ENCODE measurements around the gene NPAS2.

The NPAS2 gene

DNA sequence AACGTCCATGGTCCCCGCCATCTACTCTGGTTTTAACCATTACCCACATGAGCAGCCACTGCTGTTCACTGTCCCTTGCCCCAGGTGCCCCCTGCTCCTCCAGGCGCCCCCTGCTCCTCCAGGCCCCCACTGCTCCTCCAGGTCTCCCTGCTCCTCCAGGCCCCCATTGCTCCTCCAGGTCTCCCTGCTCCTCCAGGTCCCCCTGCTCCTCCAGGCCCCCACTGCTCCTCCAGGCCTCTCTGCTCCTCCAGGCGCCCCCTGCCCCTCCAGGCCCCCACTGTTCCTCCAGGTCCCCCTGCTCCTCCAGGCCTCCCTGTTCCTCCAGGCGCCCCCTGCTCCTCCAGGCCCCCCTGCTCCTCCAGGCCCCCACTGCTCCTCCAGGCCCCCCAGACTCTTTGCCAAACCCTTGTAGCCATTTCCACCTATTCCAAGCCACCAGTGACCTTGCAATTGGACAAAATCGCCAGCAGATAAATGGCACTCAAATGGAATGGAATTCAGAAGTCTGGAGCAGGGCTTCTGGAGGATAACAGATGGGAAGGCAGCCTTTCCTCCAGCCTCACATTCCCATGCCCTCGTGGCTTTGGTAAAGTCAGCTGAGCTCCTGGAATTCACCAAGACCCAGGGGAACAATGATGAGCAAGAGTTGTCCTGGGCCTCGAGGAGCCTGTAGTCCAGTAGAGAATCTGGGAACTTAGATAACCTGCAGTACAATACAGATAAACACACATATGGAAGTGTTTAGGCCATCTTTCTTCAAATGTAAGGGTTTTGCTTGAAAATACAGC, 168.9 kb downstream of the NPAS2 start:
- DNase-seq (ENCODE audit: low read depth, low spot score) = no peak

DNA sequence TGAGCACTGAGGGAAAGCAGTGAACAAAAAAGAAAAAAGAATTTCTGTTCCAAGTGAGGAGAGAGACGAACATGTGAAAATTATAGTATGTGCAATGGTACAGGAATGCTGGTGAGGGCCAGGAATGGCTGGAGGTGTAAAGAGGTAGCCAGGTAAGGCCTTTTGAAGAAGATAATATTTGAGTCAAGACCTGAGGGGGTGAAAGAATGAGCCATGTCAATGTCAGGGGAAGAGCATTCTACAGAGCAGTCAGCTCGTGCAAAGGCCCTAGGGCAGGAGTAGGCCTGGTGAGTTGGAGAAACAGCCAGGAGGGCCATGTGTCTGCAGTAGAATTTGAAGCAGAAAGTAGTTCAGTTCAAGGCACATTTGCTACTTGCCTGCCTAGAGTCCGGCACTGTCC, 169.7 kb downstream of the NPAS2 start:
- DNase-seq (ENCODE audit: low read depth, low spot score) = no peak

DNA sequence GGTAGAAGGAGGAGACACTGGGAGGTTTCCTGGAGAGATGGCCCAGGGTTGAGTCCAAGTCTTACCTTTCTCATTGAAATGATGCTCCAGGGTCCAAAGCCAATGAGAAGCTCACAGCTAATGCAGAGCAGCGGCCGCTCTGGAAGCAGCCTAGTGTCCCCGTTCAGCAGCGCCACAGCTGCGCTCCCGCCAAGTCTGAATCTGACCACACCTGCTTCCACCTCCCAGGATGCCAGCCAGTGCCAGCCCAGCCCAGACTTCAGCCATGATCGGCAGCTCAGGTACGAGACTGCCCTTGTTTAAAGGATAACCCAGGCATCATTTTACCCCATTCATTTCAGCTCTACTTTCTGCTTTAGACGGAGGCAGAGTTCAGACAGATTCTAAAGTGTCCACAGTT, 170.2 kb downstream of the NPAS2 start:
- no peak for DNase-seq (ENCODE audit: low read depth, low spot score)

DNA sequence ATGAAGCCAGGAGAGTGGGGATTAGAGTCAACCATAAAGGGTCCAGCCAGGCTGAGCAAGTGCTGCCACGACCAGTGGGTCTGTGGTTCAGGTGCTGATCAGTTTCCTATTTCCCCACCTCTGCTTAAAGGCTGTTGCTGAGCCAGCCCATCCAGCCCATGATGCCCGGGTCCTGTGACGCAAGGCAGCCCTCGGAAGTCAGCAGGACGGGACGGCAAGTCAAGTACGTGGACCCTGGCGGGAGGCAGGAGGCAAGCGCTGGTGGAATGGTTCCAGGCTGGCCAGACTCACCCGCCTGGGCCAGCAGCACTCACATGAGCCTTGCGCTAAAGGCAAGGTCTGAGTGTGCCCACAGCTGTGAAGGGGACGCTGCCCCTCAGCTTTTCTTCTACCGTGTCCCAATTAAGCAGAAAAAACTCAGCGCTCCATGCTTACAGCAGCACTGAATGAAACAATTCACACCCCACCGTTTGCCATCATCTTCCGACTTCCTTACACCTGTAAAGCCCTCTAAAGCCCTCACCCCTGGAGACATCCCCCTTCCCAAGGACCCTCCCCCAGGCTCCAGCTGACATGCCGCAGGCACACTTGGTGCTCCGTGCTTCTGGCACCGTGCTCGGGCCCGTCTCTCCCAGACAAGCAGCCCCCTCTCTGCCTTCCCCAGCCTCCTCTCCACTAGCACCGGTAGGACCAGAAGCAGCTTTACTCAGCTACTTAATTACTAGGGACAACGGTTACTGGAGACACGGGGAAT, 170.9 kb downstream of the NPAS2 start:
- no peak for DNase-seq (ENCODE audit: low read depth, low spot score)

DNA sequence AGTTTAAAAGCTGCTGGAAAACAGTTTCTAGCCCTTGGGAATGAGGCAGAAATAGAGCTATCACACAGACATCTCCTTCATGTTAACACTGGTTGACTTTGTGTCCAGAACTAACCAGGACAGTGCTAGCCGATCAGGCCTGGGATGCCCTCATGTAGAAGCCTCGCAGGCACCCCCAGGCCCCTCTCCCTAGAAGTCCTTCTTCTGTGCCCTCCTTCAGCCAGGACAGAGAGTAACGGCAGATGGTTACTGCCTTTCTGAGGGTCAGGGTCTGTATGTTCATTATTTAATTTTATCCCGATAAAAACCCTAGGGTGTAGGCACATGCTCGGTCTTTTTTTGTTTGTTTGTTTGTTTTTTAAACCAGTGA, 171.4 kb downstream of the NPAS2 start:
- DNase-seq (ENCODE audit: low read depth, low spot score) = no peak

DNA sequence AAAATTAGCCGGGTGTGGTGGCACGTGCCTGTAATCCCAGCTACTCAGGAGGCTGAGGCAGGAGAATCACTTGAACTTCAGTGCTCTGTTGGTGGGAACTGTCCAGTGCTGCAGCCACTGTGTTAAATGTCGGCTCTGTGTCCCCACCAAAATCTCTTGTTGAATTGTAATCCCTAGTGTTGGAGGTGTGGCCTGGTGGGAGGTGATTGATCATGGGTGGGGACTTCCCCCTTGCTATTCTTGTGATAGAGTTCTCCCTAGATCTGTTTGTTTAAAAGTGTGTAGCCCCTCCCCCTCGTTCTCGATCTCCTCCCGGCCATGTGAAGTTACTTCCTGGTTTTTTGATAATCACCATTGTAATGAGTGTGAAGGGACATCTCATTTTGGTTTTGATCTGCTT, 172.3 kb downstream of the NPAS2 start:
- no peak for DNase-seq (ENCODE audit: low read depth, low spot score)

DNA sequence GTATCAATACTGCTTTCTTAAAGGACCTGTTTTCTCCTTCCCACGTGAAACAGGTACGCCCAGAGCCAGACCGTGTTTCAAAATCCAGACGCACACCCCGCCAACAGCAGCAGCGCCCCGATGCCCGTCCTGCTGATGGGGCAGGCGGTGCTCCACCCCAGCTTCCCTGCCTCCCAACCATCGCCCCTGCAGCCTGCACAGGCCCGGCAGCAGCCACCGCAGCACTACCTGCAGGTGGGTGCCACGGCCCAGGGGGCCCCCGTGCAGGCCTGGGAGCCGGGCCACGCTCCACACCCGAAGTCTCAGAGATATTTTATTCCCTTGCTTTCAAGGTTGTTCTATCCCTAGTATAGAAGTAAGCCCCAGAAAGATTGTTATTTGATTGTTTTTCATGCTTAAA, 173.4 kb downstream of the NPAS2 start:
- no peak for DNase-seq (ENCODE audit: low read depth, low spot score)

DNA sequence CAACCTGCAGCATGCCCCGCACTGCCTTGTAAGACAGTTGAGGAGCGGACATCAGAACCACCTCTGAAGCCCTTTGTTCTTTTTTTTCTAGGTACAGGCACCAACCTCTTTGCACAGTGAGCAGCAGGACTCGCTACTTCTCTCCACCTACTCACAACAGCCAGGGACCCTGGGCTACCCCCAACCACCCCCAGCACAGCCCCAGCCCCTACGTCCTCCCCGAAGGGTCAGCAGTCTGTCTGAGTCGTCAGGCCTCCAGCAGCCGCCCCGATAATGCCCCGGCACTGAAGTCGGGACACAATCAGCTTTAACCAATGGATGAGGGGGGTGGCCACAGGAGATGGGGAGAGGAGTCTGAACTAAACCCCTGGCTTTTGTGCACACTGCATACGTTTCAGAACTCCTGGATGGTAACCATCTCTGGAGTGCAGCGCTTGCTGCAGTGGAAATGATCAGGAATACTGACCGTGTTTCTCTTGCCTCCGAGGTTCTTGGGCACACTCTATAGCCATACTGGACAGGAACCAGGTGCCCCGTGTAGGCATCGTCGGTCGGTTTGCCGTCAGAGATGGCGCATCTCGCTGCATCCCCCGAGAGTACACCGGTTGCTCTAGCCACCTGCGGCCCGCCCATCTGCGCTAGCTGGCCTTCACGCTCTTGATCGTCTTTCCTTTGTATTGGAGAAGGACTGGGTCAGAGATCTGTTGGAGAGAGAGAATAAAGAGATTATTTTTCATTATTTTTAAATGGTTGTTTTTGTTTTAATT, 175.6 kb downstream of the NPAS2 start:
- DNase-seq (ENCODE audit: low read depth, low spot score) = no peak

DNA sequence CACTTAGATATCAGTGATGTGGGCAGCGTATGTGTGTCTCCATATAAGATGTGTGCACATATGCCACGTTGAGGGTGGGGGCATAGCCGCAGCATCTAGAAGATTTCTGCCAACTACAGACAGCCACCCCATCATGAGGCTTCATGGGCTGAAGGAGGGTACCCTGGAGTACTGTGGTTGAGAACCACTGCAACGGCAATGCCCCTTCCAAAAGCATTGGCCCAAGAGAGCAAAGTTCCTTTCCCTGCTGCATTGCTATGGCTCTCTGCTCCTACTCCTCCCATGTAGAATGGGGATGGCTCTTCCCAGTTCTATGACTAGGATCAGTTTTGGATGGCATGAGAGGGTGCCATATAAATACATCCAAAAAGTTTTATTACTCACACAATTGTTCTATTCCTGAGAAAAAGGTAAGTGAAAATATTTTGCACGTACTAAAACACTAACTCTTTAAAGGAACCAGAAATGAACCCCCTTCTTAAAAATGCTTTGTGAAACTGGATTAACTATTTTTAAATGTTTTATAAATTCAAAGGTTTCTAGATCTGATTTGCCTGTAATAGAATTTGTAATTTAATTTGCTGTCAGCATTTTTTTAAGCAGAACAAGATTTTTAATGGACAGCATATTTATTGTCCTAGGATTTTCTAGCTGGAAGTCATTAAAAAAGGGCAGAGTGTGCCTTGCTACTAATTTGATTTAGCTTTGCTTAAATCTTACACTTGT, 177.7 kb downstream of the NPAS2 start:
- no peak for DNase-seq (ENCODE audit: low read depth, low spot score)

DNA sequence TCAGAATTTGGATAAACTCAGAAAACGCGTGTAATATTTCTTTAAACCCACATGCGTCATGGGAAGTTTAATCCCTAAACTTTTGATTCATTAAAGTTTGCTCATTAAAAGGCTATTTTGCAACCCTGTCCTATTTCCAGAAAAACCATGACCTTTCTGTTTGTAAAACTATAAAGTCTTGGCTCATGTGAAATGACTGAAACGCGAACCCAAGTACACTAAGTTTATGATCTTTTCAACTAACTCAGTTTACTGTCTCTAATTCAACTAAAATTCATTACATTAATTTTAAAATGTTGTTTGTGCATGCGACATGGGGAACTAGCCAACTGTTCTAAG, 178.3 kb downstream of the NPAS2 start:
- no peak for DNase-seq (ENCODE audit: low read depth, low spot score)

DNA sequence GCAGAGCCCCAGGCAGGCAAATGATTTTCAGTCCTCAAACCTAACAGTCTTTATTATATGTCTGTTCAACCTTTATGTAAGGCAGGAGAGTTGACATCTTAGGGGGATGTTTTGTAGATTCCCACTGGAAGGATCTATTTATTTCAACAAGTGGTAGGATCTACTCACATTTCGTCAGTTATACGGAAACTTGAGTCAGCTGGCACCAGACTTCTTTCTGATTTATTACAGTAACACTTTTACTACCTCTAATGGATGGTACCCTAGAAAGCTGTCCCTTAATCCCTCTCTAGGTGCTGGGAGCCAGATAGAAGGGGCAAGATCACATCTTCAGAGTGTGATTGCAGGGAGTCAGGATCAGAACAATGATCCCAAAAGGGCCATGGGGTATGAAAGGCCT, 180.1 kb downstream of the NPAS2 start:
- DNase-seq (ENCODE audit: low read depth, low spot score) = no peak

DNA sequence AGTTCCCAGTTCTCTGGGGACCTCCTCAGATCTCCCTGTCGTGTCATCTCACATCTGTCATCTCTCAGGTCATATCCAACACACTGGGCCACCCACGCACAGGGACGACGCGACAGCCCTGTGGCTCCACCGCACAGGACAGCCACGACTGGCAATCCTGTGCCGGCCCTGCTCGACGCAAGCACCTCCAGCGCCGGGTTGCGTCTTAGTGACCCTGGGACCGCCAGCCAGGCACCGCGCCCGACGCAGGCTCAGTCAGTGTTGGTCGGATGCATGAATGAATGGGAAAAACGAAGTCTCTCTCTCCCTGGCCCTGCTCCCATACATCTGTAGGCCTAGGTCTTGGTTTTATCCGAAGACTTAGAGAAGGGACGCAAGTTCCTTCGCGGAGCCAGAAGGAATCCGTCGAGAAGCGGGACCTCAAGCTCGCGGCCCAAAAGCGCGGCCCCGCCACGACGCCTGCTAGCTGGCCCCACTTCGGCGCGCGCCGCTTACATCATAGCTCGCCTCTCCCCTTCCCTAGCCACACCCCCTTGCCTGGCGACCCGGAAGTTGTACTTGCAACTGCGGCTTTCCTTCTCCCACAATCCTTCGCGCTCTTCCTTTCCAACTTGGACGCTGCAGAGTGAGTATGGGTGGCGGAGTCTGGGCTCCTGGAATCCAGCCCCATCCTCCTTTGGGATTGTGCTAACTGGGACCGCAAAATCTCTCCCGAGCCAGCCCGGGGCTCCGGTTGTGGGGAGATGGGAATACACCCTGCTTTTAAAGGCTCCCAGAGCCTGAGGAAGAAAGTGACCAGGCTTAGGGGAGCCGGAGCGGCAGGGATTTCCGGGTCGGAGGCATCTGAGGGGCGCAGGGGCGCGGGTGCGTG, 182.0 kb downstream of the NPAS2 start, which contains the start of gene RPL31:
TSS of gene RPL31 (plus strand) at position 599 of the 871 bp plus-strand sequence. CDS start 413 bp downstream, outside the sequence.
- DNase-seq (ENCODE audit: low read depth, low spot score) = peak; percentile 94

DNA sequence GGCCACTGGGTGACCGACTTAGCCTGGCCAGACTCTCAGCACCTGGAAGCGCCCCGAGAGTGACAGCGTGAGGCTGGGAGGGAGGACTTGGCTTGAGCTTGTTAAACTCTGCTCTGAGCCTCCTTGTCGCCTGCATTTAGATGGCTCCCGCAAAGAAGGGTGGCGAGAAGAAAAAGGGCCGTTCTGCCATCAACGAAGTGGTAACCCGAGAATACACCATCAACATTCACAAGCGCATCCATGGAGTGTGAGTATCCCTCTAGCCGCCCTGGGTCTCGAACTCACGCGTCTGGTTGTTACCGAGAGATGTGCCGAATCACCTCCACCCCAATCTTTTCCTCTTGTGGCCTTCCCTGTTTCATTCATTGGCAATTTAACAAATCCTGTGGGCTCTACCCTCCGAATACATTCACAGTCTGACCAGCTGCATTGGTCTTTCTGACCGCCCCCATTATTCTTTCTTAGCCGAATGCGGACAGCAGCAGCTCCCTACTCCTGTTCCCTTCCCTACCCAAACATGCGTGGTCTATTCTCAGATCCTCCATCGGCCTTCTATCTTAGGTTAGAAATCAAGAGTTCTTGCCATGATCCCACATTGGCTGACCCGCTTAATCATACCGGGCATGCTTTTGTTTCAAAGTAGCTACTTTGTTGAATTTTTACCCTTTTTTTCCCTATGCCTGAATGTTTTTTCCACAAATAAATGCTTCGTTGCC, 182.8 kb downstream of the NPAS2 start:
- DNase-seq (ENCODE audit: low read depth, low spot score) = no peak

DNA sequence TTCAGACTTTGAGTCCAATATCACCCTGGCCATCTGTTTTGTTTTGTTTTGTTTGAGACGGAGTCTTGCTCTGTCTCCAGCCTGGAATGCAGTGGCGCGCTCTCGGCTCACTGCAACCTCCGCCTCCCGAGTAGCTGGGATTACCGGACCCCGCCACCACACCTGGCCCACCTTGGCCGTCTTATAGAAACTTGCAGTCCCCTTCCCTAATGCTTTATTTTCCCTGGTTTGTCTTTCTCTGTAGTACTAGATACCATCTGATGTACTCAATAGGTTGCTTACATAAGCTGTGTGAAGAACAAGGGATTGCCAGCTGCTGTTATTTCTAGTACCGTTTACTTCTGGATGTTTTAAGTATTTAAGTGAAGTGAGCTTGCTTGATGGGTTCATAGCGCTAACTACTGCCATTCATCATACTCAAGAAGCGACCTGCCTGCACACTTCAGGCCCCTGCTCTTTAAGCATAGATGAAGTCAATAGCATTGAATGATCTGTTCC, 183.4 kb downstream of the NPAS2 start:
- no peak for DNase-seq (ENCODE audit: low read depth, low spot score)

DNA sequence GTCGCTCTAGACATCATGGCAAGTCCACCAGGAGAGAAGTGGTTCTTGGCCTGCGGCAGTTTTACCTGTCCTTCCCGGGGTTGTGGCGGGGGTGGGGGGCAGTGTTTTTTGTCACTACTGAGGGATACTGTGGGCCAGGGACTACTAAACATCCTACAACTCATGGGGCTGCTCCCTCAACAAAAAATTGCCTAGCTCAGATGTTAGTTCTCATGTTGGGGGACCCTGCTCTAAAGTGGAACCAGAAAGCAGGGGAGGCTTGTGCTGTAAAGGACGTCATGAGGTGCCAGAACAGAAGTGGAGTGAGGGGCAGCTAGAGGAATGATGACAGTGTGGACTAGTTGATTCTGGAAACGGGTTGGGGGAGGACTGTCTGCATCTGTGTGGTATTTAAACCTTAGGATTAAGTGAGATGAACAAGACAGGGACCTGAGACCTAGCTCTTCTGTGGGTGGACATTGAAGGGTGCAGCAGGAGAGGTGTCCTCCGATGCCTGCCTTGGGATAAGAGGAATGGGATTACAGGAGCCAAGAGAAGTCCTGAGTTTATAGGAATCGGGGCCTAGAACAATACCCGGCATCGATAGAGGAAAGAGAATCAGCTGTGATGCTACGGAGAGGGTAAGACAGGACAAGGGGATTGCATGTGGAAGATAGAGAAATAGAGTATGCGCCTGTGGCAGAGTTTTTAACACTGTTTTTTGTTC, 184.8 kb downstream of the NPAS2 start:
- no peak for DNase-seq (ENCODE audit: low read depth, low spot score)

DNA sequence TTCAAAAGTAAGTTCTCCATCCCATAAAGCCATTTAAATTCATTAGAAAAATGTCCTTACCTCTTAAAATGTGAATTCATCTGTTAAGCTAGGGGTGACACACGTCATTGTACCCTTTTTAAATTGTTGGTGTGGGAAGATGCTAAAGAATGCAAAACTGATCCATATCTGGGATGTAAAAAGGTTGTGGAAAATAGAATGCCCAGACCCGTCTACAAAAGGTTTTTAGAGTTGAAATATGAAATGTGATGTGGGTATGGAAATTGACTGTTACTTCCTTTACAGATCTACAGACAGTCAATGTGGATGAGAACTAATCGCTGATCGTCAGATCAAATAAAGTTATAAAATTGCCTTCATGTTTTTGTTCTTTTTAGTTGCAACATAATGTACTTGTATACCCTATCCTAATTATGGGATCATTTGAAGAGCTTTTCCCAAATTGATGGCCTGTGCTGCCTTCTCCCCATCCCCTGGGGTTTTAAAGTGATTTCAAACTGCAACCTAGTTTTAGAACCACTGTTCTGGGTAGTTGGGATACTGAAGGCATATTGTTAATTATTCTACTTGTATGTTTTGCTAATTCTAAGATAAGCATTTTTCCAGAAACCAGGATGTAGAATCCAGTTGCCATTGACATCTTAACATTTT, 186.3 kb downstream of the NPAS2 start:
- no peak for DNase-seq (ENCODE audit: low read depth, low spot score)

DNA sequence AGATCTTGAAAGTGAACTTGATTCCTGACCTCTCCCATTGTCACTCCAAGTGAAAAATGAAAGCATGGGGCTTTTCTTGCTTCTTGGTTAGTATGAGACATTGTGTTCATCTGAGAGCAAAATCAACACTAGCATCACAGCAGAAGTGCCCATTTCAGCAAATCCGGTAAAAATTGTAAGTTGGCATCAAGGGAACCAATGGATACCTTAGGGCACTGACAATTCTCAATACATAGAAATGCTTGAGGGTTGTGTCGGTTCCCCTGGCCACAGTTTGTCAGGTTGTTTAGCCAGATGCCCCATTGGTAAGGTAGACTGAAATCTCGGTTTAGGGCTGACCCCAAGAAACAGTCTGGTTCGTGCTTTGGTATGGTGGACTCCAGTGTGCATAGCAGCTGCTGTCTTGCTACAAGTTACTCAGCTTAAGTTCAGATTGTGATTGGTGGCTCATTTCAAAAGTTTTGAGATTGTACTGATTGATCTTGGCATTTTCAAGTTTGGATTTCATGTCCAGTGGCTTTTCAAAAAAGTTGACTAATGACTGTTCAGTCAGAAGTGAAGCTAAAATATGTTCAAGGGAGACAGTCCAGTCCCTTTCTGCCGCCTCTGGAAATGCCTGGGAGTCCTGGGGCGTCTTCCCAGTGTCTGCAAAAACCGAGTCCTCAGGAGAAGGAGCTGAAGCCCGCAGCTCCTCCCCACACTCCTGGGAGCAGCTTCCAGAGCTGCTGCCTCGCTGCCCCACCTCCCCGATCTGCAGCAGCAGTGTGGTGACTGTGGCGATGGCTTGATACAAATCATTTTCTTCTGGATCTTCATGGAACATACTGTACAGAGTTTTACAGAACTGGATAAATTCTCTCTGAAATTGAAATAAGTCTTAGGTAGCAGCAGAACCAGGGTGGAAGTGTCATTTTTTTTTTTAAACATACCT, 187.7 kb downstream of the NPAS2 start:
- DNase-seq (ENCODE audit: low read depth, low spot score) = no peak

DNA sequence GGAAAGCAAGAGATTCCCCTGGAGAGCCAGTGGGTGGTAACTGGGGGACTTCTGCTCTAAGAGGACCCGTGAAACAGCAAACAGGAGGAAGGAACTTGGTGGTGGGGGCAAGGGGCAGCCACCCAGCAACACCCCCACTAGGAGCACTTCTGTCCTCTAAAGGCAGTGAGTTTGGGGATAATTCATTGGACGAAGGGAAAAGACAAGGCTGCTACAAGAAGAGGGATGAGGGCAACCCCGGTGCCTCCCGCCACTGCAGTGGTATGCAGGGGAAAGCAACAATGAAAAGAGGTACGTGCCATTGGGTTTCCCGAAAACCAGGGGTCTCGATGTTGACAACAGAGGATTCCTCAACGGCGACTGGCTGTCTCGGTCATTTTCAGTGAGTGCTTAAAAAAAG, 191.2 kb downstream of the NPAS2 start:
- no peak for DNase-seq (ENCODE audit: low read depth, low spot score)
